Adrenal gland (tissue), 12 donors: ENCODE results near the gene AAR2. TPM values are rescaled to one million over a fixed set of nuclear protein-coding genes. Genes with fewer than 3 reads are reported as not detected.
A peak's percentile ranks its signal among the peaks of the same experiment; 100 is the strongest.

Experiments
- DNase-seq, 7 donors: peaks; one replicate each; pipeline ENCODE4 v3.0.0-alpha.2; 2019 to 2020
- H3K27ac ChIP-seq, 5 donors: fragments of 200-600 bp; sonication (generic) in 4 of 5; 1 replicate in 3 of 5; 2 replicates in 2 of 5; pipeline versions ENCODE4 v1.5.1 to v1.8.0; 2016 to 2020; ENCODE audit warnings: mild to moderate bottlenecking in 1 of 5
- H3K27me3 ChIP-seq: fragments of 200-600 bp; 2 replicates; pipeline ENCODE4 v1.8.0; 2021
- H3K36me3 ChIP-seq, 2 donors: fragments of 200-600 bp; replicated peaks in 1 of 2; 1 replicate in 1 of 2; 2 replicates in 1 of 2; pipeline versions ENCODE4 v1.5.1 to v1.8.0; 2018 to 2022
- H3K4me1 ChIP-seq, 2 donors: fragments of 200-600 bp; replicated peaks in 1 of 2; 1 replicate in 1 of 2; 2 replicates in 1 of 2; pipeline versions ENCODE4 v1.5.1 to v1.8.0; 2018 to 2021
- H3K4me3 ChIP-seq, 4 donors: fragments of 200-600 bp; sonication (generic) in 3 of 4; one replicate each; pipeline ENCODE4 v1.5.1; 2016 to 2018
- H3K9me3 ChIP-seq, 3 donors: fragments of 200-600 bp; sonication (generic) in 1 of 3; replicated peaks in 1 of 3; 1 replicate in 2 of 3; 2 replicates in 1 of 3; pipeline versions ENCODE4 v1.5.1 to v1.8.0; 2016 to 2021
- POLR2A ChIP-seq, 2 donors: fragments of 450-650 bp; IDR thresholded peaks; one replicate each; pipeline ENCODE4 v1.6.1; 2017; ENCODE audit warnings: antibody characterized with exemption in 2 of 2, mild to moderate bottlenecking in 2 of 2, moderate library complexity in 1 of 2
- WGBS, 4 donors: extraction: QIAGEN DNeasy Blood & Tissue Kit in 2 of 4; methylation state at CpG; one replicate each; pipeline versions ENCODE4 v1.1.5 to v1.1.7; 2013 to 2017; 5-methylcytosine and 5-hydroxymethylcytosine counted together
- intact Hi-C, 2 donors: fragments of 100-400 bp; cut with DNase I; formaldehyde crosslinking; loops; one replicate each; pipeline versions ENCODE4 v1.14.1 to v1.15.0; 2022 to 2023
- polyA plus RNA-seq, 3 donors: library from polyadenylated mRNA; stranded (reverse); fragments of 200-250 nt in 2 of 3; fragments of 350-450 nt in 1 of 3; fragmentation: Illumina TruSeq in 1 of 3; extraction: RNeasy Lipid Tissue Mini Kit (QIAGEN cat#74804) in 1 of 3; gene quantifications; one replicate each; pipeline ENCODE4 v1.2.3, GENCODE V29; 2013 to 2014
- total RNA-seq, 9 donors: library from RNA; depleted of rRNA in 4 of 9; stranded (reverse); fragments of >200 nt in 4 of 9; fragments of 120-200 nt in 1 of 9; fragmentation: NEBNext Ultra II Directional in 1 of 9; extraction: Animal tissue kit (Norgen Biotek cat#: 25700) in 1 of 9; gene quantifications; one replicate each; pipeline versions ENCODE4 v1.1.0 to v1.2.4, GENCODE V29; 2013 to 2023
- TF ChIP-seq, protein P1 (sequence below), 6 experiments: fragments of 450-650 bp in 4 of 6; fragments of 200-600 bp in 2 of 6; sonication (generic) in 1 of 6; IDR thresholded peaks; 1 replicate in 5 of 6; 2 replicates in 1 of 6; pipeline versions ENCODE4 v1.5.1 to v1.8.0; 2016 to 2021; ENCODE audit warnings: antibody characterized with exemption in 6 of 6, mild to moderate bottlenecking in 2 of 6, moderate library complexity in 1 of 6
- donor health status: healthy with polysubstance abuse.
- donor health status: Bipolar disorder and iron deficiency.
- donor health status: DM: yes; HTN: yes; CAD: no.
- donor health status: DM: no; HTN: no; CAD: no.
- donor health status: DM: no; HTN: no; CAD: no.
- donor health status: DM: yes; HTN: yes; CAD: no.

Gene AAR2
- total and polyA plus RNA-seq, 12 donors = 11.7 to 50.4 (median 32.6) TPM

DNA sequence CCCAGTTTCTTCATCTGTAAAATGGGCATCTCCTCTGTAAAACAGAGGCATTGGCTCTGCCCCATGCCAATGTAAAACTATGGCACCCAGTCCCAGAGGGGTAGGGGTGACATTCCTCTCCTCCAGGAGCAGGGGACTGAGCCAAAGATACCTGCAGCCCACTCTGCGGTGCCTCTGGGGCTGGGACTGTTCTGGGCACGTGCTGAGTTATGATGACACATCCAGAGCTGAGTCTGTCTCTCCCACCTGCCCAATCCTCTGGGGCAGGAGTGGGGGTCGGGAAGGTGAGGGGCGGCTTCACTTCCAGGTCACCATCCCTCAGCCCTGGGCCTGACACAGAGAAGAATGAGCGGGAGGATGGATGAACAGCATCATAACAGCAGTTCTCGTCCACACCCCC, 29.9 kb downstream of the AAR2 start:
- no peaks in the 10 kb centered on the region for H3K4me1 ChIP-seq
- WGBS, 4 donors = 75 to 90% (median 85%) methylated on average over 4 to 6 of the region's 6 CpGs
- H3K27ac ChIP-seq = no peak overlapping the region
- no peaks in the 10 kb centered on the region for H3K27me3 ChIP-seq
- intact Hi-C loops = no loop called here
- TF ChIP-seq, protein P1, sequence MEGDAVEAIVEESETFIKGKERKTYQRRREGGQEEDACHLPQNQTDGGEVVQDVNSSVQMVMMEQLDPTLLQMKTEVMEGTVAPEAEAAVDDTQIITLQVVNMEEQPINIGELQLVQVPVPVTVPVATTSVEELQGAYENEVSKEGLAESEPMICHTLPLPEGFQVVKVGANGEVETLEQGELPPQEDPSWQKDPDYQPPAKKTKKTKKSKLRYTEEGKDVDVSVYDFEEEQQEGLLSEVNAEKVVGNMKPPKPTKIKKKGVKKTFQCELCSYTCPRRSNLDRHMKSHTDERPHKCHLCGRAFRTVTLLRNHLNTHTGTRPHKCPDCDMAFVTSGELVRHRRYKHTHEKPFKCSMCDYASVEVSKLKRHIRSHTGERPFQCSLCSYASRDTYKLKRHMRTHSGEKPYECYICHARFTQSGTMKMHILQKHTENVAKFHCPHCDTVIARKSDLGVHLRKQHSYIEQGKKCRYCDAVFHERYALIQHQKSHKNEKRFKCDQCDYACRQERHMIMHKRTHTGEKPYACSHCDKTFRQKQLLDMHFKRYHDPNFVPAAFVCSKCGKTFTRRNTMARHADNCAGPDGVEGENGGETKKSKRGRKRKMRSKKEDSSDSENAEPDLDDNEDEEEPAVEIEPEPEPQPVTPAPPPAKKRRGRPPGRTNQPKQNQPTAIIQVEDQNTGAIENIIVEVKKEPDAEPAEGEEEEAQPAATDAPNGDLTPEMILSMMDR (IDR thresholded peaks at IDR 0.05) = no peak
- TF ChIP-seq POLR2A (IDR thresholded peaks at IDR 0.05) = no peak
- H3K36me3 ChIP-seq = no peaks in the 10 kb centered on the region
- H3K4me3 ChIP-seq = no peak overlapping the region
- no peaks in the 10 kb centered on the region for H3K9me3 ChIP-seq
- DNase-seq = no peak

DNA sequence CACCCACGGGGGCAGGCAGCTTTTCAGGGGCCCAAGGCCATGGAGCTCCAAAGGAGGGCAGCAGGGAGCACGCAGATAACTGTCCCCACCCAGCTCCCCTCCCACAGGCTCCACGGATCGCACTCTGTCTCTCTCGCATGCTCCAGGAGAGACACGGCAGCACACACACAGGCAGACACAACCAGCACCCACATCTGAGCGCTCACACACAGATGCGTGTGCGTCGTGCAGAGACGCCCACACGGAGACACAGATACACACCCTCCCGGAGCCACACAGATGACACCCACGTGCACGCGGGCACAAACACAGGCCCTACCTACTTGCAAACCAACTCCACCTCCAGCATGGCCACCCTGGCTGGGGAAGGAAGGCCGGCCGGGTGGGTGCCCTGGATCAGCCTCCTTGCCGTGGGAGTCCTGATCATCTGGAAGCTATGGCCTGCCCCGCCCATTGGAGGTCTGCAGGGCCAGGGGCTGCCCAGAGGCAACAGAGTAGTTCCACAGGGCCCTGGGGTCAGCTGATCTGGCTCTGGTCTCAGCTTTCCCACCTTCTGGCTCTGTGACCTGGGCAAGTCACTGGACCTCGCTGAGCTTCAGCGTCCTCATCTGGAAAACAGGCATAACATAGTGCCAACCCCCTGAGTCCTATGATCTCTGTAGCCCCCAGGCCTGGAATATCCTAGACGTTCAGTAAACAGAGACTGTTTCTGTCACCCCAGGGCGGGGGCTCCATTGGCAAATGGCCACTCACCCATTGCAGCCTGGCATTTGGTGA, 31.5 kb downstream of the AAR2 start:
- Histone ChIP-seq H3K27me3 (no peaks in the 10 kb centered on the region), H3K4me3 (no peak overlapping the region), H3K9me3 (no peaks in the 10 kb centered on the region), H3K27ac (no peak overlapping the region), H3K36me3 (no peaks in the 10 kb centered on the region), H3K4me1 (no peaks in the 10 kb centered on the region)
- WGBS, 4 donors = 80 to 84% (median 83%) methylated on average over 19 to 24 of the region's 24 CpGs
- DNase-seq = peak in 1 of 7 donors; percentile 43
- TF ChIP-seq POLR2A (IDR thresholded peaks at IDR 0.05) = no peak
- TF ChIP-seq, protein P1 (IDR thresholded peaks at IDR 0.05) = no peak
- intact Hi-C loops = no loop called here

DNA sequence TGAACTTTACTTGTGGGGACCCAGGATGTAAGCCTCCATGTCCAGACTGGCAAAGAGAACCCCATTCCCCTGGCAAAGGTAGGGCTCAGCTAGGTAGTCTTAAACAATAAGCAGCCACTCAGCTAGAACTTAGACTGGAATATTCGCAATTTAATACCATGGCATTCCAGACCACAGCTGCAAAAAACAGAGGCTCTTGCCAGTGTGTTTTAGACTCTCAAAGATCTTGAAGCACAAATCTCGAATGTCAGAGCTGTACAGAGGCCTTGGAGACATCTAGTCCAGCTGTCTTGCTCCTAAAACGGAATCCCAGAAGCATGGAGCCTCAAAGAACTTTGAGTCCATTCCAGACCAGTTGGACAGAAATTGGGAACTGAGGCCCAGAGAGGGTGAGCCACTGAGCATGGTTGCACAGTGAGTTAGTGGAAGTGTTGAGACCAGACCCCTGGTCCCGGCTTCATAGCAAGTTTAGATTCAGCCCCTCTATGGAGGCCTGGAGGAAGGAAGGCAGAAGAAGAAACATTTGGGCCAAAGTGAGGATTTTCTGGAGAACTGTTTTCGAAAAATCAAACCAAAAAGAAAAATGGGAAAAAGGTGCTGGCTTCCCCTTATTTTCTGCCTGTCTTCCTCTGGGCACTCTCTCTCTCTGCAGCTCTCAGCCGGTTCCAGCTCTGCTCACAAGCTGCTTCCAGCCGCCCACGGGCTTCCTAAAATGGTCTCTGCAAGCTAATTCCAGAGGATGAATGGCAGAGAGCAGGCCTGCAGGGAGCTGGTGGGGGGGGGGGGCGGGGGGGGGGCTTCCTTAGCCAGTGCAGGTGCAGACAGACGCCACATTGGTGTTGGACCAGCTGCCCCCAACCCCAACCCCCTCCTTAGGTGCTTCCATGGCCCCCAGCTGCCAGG, 32.4 kb downstream of the AAR2 start:
- peak in 1 of 7 donors; percentile 33 for DNase-seq
- no peak for TF ChIP-seq POLR2A (IDR thresholded peaks at IDR 0.05)
- TF ChIP-seq, protein P1 (IDR thresholded peaks at IDR 0.05) = no peak
- H3K27ac ChIP-seq = no peak overlapping the region
- 61 to 72% (median 71%) methylated on average over 9 to 10 of the region's 10 CpGs for WGBS, 4 donors
- no peaks in the 10 kb centered on the region for H3K4me1 ChIP-seq
- intact Hi-C loops = no loop called here
- no peaks in the 10 kb centered on the region for H3K36me3 ChIP-seq
- H3K4me3 ChIP-seq = no peak overlapping the region
- H3K27me3 ChIP-seq = no peaks in the 10 kb centered on the region
- no peaks in the 10 kb centered on the region for H3K9me3 ChIP-seq

DNA sequence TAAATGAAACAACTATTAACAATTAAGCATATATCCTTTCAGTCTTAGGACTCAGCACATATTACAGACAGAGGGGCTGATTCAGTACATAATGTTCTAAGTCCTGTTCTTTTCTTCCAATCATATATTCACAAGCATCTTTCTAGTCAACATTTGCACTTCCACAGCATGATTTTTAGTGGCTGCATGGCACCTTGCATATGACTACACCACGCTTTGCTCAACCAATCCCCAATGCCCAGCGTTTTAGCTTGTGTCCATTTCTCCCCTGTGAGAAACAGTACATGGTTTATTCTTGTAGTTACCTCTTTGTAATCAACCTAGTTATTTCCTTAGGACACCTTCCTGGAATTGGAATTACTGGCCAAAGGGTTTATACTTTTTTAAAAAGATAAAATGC, 33.2 kb downstream of the AAR2 start:
- TF ChIP-seq POLR2A (IDR thresholded peaks at IDR 0.05) = no peak
- TF ChIP-seq, protein P1 (IDR thresholded peaks at IDR 0.05) = no peak
- 75 to 90% (median 84%) methylated on average over 2 of the region's 2 CpGs for whole genome bisulfite sequencing, 4 donors

More for the DNA sequence above, 33.2 kb downstream of the AAR2 start:
- Histone ChIP-seq H3K4me1 (no peaks in the 10 kb centered on the region), H3K27me3 (no peaks in the 10 kb centered on the region), H3K27ac (no peak overlapping the region), H3K4me3 (no peak overlapping the region), H3K36me3 (no peaks in the 10 kb centered on the region), H3K9me3 (no peaks in the 10 kb centered on the region)
- intact Hi-C loops = no loop called here
- peak in 1 of 7 donors; percentile 31 for DNase-seq
